Jurkat, Clone E6-1 (cell line): ENCODE results near the gene UMAD1.

Experiments
- DNase-seq: peaks from one replicate; pipeline ENCODE4 v3.0.0-alpha.2; 2011; ENCODE audit warnings: low read depth, low spot score
- H3K4me3 ChIP-seq: 2 replicates; pipeline ENCODE4 v1.5.1; 2011; ENCODE audit warnings: mild to moderate bottlenecking, low read length, control low read depth, moderate library complexity

The UMAD1 gene

GRCh38 chr7:7682861-7683260, 42.3 kb downstream of the UMAD1 start:
- DNase-seq, result no peak
- H3K4me3 ChIP-seq, result no peak overlapping the region

- DNase-seq, result no peak
- H3K4me3 ChIP-seq, result no peak overlapping the region
Observed at GRCh38 chr7:7686811-7687508, 46.4 kb downstream of the UMAD1 start.

- no peak for DNase-seq
- no peak overlapping the region for H3K4me3 ChIP-seq
Observed at GRCh38 chr7:7687800-7688199, 47.2 kb downstream of the UMAD1 start.

- H3K4me3 ChIP-seq, result no peak overlapping the region
- DNase-seq, result no peak
Observed at GRCh38 chr7:7688310-7688709, 47.8 kb downstream of the UMAD1 start.

GRCh38 chr7:7688956-7689355, 48.4 kb downstream of the UMAD1 start:
- no peak for DNase-seq
- no peak overlapping the region for H3K4me3 ChIP-seq

- no peak for DNase-seq
- H3K4me3 ChIP-seq, result no peak overlapping the region
Observed at GRCh38 chr7:7693881-7694280, 53.3 kb downstream of the UMAD1 start.

GRCh38 chr7:7694542-7694941, 54.0 kb downstream of the UMAD1 start:
- no peak overlapping the region for H3K4me3 ChIP-seq
- DNase-seq, result no peak

GRCh38 chr7:7695111-7695817, 54.7 kb downstream of the UMAD1 start:
- no peak overlapping the region for H3K4me3 ChIP-seq
- no peak for DNase-seq

- DNase-seq, result no peak
- no peak overlapping the region for H3K4me3 ChIP-seq
Observed at GRCh38 chr7:7696458-7697119, 56.0 kb downstream of the UMAD1 start.

GRCh38 chr7:7698930-7699329, 58.4 kb downstream of the UMAD1 start:
- DNase-seq, result no peak
- H3K4me3 ChIP-seq, result no peak overlapping the region

GRCh38 chr7:7699380-7699779, 58.8 kb downstream of the UMAD1 start:
- H3K4me3 ChIP-seq, result no peak overlapping the region
- DNase-seq, result no peak

GRCh38 chr7:7699970-7700369, 59.4 kb downstream of the UMAD1 start:
- no peak overlapping the region for H3K4me3 ChIP-seq
- DNase-seq, result no peak

GRCh38 chr7:7701527-7701926, 61.0 kb downstream of the UMAD1 start:
- no peak for DNase-seq
- no peak overlapping the region for H3K4me3 ChIP-seq

GRCh38 chr7:7702826-7703225, 62.3 kb downstream of the UMAD1 start:
- no peak for DNase-seq
- H3K4me3 ChIP-seq, result no peak overlapping the region

- no peak overlapping the region for H3K4me3 ChIP-seq
- no peak for DNase-seq
Observed at GRCh38 chr7:7703427-7703826, 62.9 kb downstream of the UMAD1 start.

GRCh38 chr7:7704867-7705266, 64.3 kb downstream of the UMAD1 start:
- H3K4me3 ChIP-seq, result no peak overlapping the region
- DNase-seq, result no peak

- DNase-seq, result no peak
- H3K4me3 ChIP-seq, result no peak overlapping the region
Observed at GRCh38 chr7:7705318-7705717, 64.8 kb downstream of the UMAD1 start.

- no peak for DNase-seq
- H3K4me3 ChIP-seq, result no peak overlapping the region
Observed at GRCh38 chr7:7706101-7706511, 65.6 kb downstream of the UMAD1 start.

- DNase-seq, result no peak
- H3K4me3 ChIP-seq, result no peak overlapping the region
Observed at GRCh38 chr7:7706556-7707172, 66.1 kb downstream of the UMAD1 start.

GRCh38 chr7:7707246-7707645, 66.7 kb downstream of the UMAD1 start:
- no peak for DNase-seq
- no peak overlapping the region for H3K4me3 ChIP-seq
